Right cardiac atrium (tissue), 5 donors: ENCODE results near the gene SFSWAP. TPM values are rescaled to one million over a fixed set of nuclear protein-coding genes. Genes with fewer than 3 reads are reported as not detected.
A peak's percentile ranks its signal among the peaks of the same experiment; 100 is the strongest.

Source experiments
- ATAC-seq, 2 donors: fragments of 200-7000 bp; cut with Tn5 transposase; one replicate each; pipeline versions ENCODE4 v1.8.0 to v1.9.1; 2020; ENCODE audit warnings: moderate library complexity in 2 of 2, mild to moderate bottlenecking in 1 of 2
- DNase-seq, 3 donors: peaks; one replicate each; pipeline ENCODE4 v3.0.0-alpha.2; 2020
- H3K27ac ChIP-seq: one replicate; pipeline ENCODE4 v1.5.1; 2013; ENCODE audit warnings: mild to moderate bottlenecking, low read length, control low read depth, moderate library complexity
- H3K27me3 ChIP-seq: one replicate; pipeline ENCODE4 v1.6.1; 2013; ENCODE audit not compliant: control insufficient read depth, insufficient read depth
- H3K4me1 ChIP-seq: one replicate; pipeline ENCODE4 v1.6.1; 2013; ENCODE audit warnings: low read length; ENCODE audit not compliant: control insufficient read depth, insufficient read depth
- H3K4me3 ChIP-seq: one replicate; pipeline ENCODE4 v1.5.1; 2013; ENCODE audit warnings: low read length, control low read depth
- H3K9me3 ChIP-seq: one replicate; pipeline ENCODE4 v1.6.1; 2013; ENCODE audit warnings: low read length; ENCODE audit not compliant: control insufficient read depth
- WGBS: extraction: QIAGEN DNeasy Blood & Tissue Kit; methylation state at CpG from one replicate; pipeline ENCODE4 v1.1.7; 2013; 5-methylcytosine and 5-hydroxymethylcytosine counted together
- intact Hi-C, 4 donors: fragments of 100-400 bp; cut with DNase I; formaldehyde crosslinking; loops; one replicate each; pipeline versions ENCODE4 v1.11.0 to v1.14.0; 2022 to 2023
- polyA plus RNA-seq: library from polyadenylated mRNA; stranded (reverse); fragments of 200-250 nt; gene quantifications from one replicate; pipeline ENCODE4 v1.2.3, GENCODE V29; 2013
- total RNA-seq, 4 donors: library from RNA; stranded (reverse); fragmentation: NEBNext Ultra II Directional; extraction: Animal tissue kit (Norgen Biotek cat#: 25700); gene quantifications; one replicate each; pipeline ENCODE4 v1.2.1, GENCODE V29; 2021
- donor health status: healthy with polysubstance abuse.
- donor health status: DM: no; HTN: yes; CAD: no.
- donor health status: DM: no; HTN: no; CAD: no.
- donor health status: DM: no; HTN: yes; CAD: no; lungs with severe emphysema.
- donor health status: DM: yes; HTN: yes; CAD: no.

Gene SFSWAP
- total and polyA plus RNA-seq, 5 donors = 16.6 to 24.1 (median 22.2) TPM

DNA sequence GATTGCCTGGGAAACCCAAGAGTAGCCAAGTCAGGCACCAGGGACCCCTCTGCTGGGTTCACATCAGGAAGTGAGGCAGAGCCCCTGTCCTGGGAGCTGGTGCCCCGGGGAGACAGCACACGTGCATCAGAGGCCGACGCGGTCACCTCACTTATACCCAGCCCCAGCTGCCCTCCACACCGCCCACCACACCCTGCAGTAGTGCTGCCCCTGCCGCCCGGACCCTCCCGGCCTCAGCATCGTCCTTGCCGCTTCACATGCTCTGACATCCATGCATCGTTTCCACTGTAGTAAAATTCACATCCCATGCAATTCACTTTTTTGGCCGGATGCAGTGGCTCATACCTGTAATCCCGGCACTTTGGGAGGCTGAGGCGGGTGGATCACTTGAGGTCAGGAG, 131.3 kb downstream of the SFSWAP start:
- peak in 1 of 3 donors; percentile 11 for DNase-seq
- ATAC-seq = no peak
- Histone ChIP-seq H3K27ac (no peak overlapping the region), H3K27me3 (no peaks in the 10 kb centered on the region), H3K4me1 (no peaks in the 10 kb centered on the region), H3K9me3 (no peaks in the 10 kb centered on the region), H3K4me3 (no peak overlapping the region)
- intact Hi-C loops = no loop called here
- WGBS = 88% methylated on average over 15 of the region's 15 CpGs

DNA sequence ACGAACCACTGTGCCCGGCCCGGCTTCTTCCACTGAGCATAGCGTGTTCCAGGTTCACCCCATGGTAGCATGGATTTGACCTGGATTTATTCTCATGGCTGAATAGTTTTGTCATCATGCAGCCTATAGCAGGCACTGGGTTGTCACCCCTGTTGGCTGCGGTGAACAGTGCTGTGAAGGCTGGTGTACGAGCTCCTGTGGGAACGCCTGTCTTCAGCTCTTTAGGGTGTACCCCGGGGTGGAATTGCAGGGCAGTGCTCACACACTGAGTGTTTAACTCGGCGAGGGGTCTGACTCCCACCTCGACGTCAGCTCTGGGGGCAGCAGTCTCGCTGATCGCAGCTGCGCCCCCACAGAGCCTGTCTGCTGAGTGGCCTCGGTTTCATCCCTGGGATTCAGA, 132.6 kb downstream of the SFSWAP start:
- 89% methylated on average over 16 of the region's 16 CpGs for WGBS
- no peak for ATAC-seq
- Histone ChIP-seq H3K27ac (no peak overlapping the region), H3K4me1 (no peaks in the 10 kb centered on the region), H3K4me3 (no peak overlapping the region), H3K9me3 (no peaks in the 10 kb centered on the region), H3K27me3 (no peaks in the 10 kb centered on the region)
- peak in 2 of 3 donors; percentile 29 to 31 for DNase-seq
- intact Hi-C loops = no loop called here

DNA sequence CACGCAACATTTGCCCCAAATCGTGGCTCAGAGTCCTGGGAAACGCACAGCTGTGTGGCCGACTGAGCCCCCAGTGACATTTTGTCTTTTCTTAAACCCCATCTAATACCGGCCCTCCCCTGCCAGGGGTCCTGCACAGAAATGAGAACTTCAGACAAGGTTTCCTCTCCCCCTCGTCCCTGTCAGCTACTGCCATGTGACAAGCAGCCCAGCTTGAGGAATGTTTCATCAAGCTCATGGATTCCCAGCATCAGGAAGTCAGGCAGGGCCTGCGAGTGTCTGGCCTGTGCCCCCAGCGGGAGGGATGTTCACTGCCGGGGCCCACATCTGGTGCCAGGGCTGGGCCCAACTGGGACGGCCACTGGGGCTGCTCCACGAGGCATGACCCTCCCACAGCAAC, 133.2 kb downstream of the SFSWAP start:
- Histone ChIP-seq H3K27ac (no peak overlapping the region), H3K4me1 (no peaks in the 10 kb centered on the region), H3K4me3 (no peak overlapping the region), H3K9me3 (no peaks in the 10 kb centered on the region), H3K27me3 (no peaks in the 10 kb centered on the region)
- peak in 1 of 3 donors; percentile 40 for DNase-seq
- 93% methylated on average over 11 of the region's 11 CpGs for WGBS
- intact Hi-C loops = no loop called here
- no peak for ATAC-seq

- intact Hi-C loops = no loop called here
- H3K27ac ChIP-seq = no peak overlapping the region
- H3K4me1 ChIP-seq = no peaks in the 10 kb centered on the region
- no peak for ATAC-seq
- DNase-seq = peak in 1 of 3 donors; percentile 43
- WGBS = 92% methylated on average over 25 of the region's 25 CpGs
- no peaks in the 10 kb centered on the region for H3K27me3 ChIP-seq
- no peaks in the 10 kb centered on the region for H3K9me3 ChIP-seq
- no peak overlapping the region for H3K4me3 ChIP-seq
Observed at GRCh38 chr12:131844656-131845055, 133.8 kb downstream of the SFSWAP start.

- no peak for ATAC-seq
- intact Hi-C loops = no loop called here
- 91% methylated on average over 29 of the region's 29 CpGs for WGBS
- DNase-seq = peak in 1 of 3 donors; percentile 49
- H3K4me1 ChIP-seq = no peaks in the 10 kb centered on the region
- no peak overlapping the region for H3K4me3 ChIP-seq
- H3K27me3 ChIP-seq = no peaks in the 10 kb centered on the region
- no peak overlapping the region for H3K27ac ChIP-seq
- no peaks in the 10 kb centered on the region for H3K9me3 ChIP-seq
Observed at GRCh38 chr12:131845121-131845520, 134.2 kb downstream of the SFSWAP start.

DNA sequence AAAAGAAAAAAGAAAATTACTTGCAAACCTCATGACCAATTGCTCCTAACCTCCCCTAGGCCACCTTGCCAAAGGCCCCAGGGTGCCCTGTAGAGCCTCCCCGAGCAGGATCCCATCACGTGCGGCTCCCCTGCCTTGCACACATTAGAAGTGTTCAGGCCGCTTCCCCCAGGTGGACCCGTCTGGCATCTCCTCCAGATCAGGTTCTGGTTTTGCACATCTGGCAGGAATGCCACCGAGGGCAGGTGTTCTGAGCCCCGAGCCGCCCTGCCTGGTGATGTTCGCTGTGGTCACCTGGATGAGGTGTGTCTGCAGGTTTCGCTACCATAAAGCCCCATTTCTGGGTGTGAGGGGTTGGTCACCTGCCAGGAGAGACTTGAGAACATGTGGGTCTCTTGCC, 136.6 kb downstream of the SFSWAP start:
- no peaks in the 10 kb centered on the region for H3K27me3 ChIP-seq
- H3K9me3 ChIP-seq = no peaks in the 10 kb centered on the region
- intact Hi-C loops = no loop called here
- ATAC-seq (no peak), DNase-seq (peak in 1 of 3 donors; percentile 31)
- H3K27ac ChIP-seq = no peak overlapping the region
- no peaks in the 10 kb centered on the region for H3K4me1 ChIP-seq
- H3K4me3 ChIP-seq = no peak overlapping the region
- 92% methylated on average over 10 of the region's 10 CpGs for WGBS

DNA sequence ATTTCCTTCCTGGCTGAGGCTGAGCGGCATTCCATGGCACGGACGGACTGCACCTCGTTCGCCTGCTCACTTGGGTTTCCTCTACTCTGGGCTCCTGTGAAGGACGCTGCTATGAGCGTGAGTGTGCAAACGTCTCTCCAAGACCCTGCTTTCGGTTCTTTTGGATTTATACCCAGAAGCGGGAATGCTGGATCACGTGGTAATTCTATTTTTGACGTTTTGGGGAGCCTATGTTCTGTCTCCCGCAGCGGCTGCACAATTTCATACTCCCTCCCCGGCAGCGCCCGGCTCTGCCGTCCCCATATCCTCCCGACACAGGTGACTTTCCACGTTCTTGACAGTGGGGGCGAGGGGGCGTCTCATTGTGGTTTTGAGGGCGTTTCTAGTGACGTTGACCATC, 137.9 kb downstream of the SFSWAP start:
- intact Hi-C loops = no loop called here
- Histone ChIP-seq H3K27me3 (no peaks in the 10 kb centered on the region), H3K4me1 (no peaks in the 10 kb centered on the region), H3K27ac (no peak overlapping the region), H3K4me3 (no peak overlapping the region), H3K9me3 (no peaks in the 10 kb centered on the region)
- ATAC-seq (no peak), DNase-seq (peak in 1 of 3 donors; percentile 12)
- WGBS = 86% methylated on average over 24 of the region's 24 CpGs

Other genes with a start within 250 kb of the SFSWAP start
- 1 to 10 TPM in 3 of 4 donors, under 1 TPM in 1; 0.89 to 1.4 (median 1.2) TPM for gene MMP17, start 117.3 kb downstream of the SFSWAP start, total RNA-seq
- 2.4 TPM for gene MMP17, start 117.3 kb downstream of the SFSWAP start, polyA plus RNA-seq
- gene ULK1, start 183.5 kb downstream of the SFSWAP start, total RNA-seq = 10 to 100 TPM; 33.4 to 51.3 (median 48.0) TPM
- gene ULK1, start 183.5 kb downstream of the SFSWAP start, polyA plus RNA-seq = 29.4 TPM
- 10 to 100 TPM in 1 of 4 donors, 1 to 10 TPM in 3; 7.2 to 13.7 (median 7.9) TPM for gene PUS1, start 218.2 kb downstream of the SFSWAP start, total RNA-seq
- 7.2 TPM for gene PUS1, start 218.2 kb downstream of the SFSWAP start, polyA plus RNA-seq
- 10 to 100 TPM; 15.5 to 21.6 (median 18.1) TPM for gene EP400, start 238.9 kb downstream of the SFSWAP start, total RNA-seq
- 10.1 TPM for gene EP400, start 238.9 kb downstream of the SFSWAP start, polyA plus RNA-seq